GM12891 (cell line): ENCODE results near the gene ZNF771.
"Not testable (repeated sequence)": the region's sequence is repeated elsewhere in the genome, so short reads cannot be mapped to it uniquely, and the experiment has no call there.

ENCODE experiments used
- POLR2A ChIP-seq: IDR thresholded peaks from 2 replicates; pipeline ENCODE4 v1.6.1; 2011; ENCODE audit warnings: low read depth, low read length, control low read depth
- POLR2AphosphoS5 ChIP-seq: IDR thresholded peaks from 2 replicates; pipeline ENCODE4 v1.6.1; 2011; ENCODE audit warnings: low read depth, low read length, control low read depth
- SPI1 ChIP-seq: IDR thresholded peaks from 2 replicates; pipeline ENCODE4 v1.6.1; 2011; ENCODE audit warnings: low read depth, low read length, control low read depth
- TAF1 ChIP-seq: IDR thresholded peaks from 2 replicates; pipeline ENCODE4 v1.6.1; 2011; ENCODE audit warnings: low read depth, low read length, control low read depth

GRCh38 chr16:30452709-30453580 lies 45.5 kb downstream of the ZNF771 start:
- TF ChIP-seq TAF1, POLR2A, POLR2AphosphoS5, SPI1: not testable (repeated sequence)
